NB4 (cell line): Measurements from ENCODE around the gene SYNDIG1.

Source experiments
- DNase-seq: peaks from one replicate; pipeline ENCODE4 v3.0.0; 2010; ENCODE audit warnings: low read depth
- H3K4me3 ChIP-seq: one replicate; pipeline ENCODE4 v1.5.1; 2011; ENCODE audit warnings: mild to moderate bottlenecking, low read depth, low read length, moderate library complexity
- CTCF ChIP-seq: IDR thresholded peaks from one replicate; pipeline ENCODE4 v1.5.1; 2012; ENCODE audit warnings: low read depth, low read length
- MAX ChIP-seq: IDR thresholded peaks from 2 replicates; pipeline ENCODE4 v1.6.1; 2011; ENCODE audit warnings: low read depth, low read length
- MYC ChIP-seq: IDR thresholded peaks from 2 replicates; pipeline ENCODE4 v1.6.1; 2011; ENCODE audit warnings: low read depth, low read length
- POLR2A ChIP-seq: IDR thresholded peaks from 2 replicates; pipeline ENCODE4 v1.6.1; 2011; ENCODE audit warnings: mild to moderate bottlenecking; ENCODE audit not compliant: insufficient read length; ENCODE audit errors: extremely low read depth

SYNDIG1 gene

GRCh38 chr20:24423390-24424313 is 45.8 kb upstream of the SYNDIG1 start:
- no peak for DNase-seq
- H3K4me3 ChIP-seq = no peak overlapping the region
- no peak for TF ChIP-seq CTCF
- TF ChIP-seq MAX = no peak
- TF ChIP-seq POLR2A = no peak
- no peak for TF ChIP-seq MYC

- no peak overlapping the region for H3K4me3 ChIP-seq
- no peak for TF ChIP-seq MAX
- no peak for TF ChIP-seq POLR2A
- no peak for TF ChIP-seq MYC
- TF ChIP-seq CTCF = no peak
- DNase-seq = no peak
Observed at GRCh38 chr20:24425523-24426135, 43.8 kb upstream of the SYNDIG1 start.

GRCh38 chr20:24431279-24432045 is 38.0 kb upstream of the SYNDIG1 start:
- no peak for DNase-seq
- TF ChIP-seq POLR2A (no peak), MYC (no peak), MAX (no peak), CTCF (no peak)
- no peak overlapping the region for H3K4me3 ChIP-seq

GRCh38 chr20:24432046-24432442 is 37.4 kb upstream of the SYNDIG1 start:
- DNase-seq = no peak
- TF ChIP-seq MAX (no peak), CTCF (no peak), POLR2A (no peak), MYC (no peak)
- H3K4me3 ChIP-seq = no peak overlapping the region

GRCh38 chr20:24436160-24436559 is 33.3 kb upstream of the SYNDIG1 start:
- no peak overlapping the region for H3K4me3 ChIP-seq
- TF ChIP-seq MYC (no peak), CTCF (no peak), POLR2A (no peak), MAX (no peak)
- DNase-seq = no peak
